ENCODE measurements around the gene SULT6B1. TPM values are rescaled to one million over a fixed set of nuclear protein-coding genes. Genes with fewer than 3 reads are reported as not detected.
A peak's percentile ranks its signal among the peaks of the same experiment; 100 is the strongest.
"Not testable (repeated sequence)": the region's sequence is repeated elsewhere in the genome, so short reads cannot be mapped to it uniquely, and the experiment has no call there.

The SULT6B1 gene
- total RNA-seq, 4 donors from 2014 or later, result not detected

DNA sequence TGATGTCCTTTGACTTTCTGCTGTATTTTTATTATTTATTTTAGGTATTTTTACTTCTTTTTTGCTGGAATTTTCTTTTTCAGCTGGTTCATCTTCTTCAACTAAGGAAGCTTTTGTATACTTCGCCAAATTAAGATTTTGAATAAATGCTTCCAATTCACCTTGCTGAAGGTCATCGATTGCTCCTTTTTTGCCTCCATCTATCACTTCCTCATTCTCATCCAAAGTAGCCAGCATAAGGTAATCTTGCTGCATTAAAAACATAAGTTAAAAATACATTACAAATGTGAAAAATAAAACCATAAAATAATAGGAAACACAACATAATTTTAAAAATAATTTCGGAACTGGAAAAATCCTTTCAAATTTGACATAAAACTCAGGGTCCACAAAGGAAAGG, 40.3 kb upstream of the SULT6B1 start:
- Histone ChIP-seq H3K27ac (no peak overlapping the region), H3K27me3 (no peaks in the 10 kb centered on the region), H3K4me1 (peaks cover 39% of the 10 kb centered on the region), H3K4me3 (no peak overlapping the region), H3K9me3 (no peaks in the 10 kb centered on the region), H3K36me3 (peaks cover 14% of the 10 kb centered on the region)
- TF ChIP-seq EP300 (IDR thresholded peaks at IDR 0.05) (no peak), POLR2AphosphoS5 (IDR thresholded peaks at IDR 0.05) (no peak), POLR2A (IDR thresholded peaks at IDR 0.05) (no peak)
- TF ChIP-seq, protein P1, sequence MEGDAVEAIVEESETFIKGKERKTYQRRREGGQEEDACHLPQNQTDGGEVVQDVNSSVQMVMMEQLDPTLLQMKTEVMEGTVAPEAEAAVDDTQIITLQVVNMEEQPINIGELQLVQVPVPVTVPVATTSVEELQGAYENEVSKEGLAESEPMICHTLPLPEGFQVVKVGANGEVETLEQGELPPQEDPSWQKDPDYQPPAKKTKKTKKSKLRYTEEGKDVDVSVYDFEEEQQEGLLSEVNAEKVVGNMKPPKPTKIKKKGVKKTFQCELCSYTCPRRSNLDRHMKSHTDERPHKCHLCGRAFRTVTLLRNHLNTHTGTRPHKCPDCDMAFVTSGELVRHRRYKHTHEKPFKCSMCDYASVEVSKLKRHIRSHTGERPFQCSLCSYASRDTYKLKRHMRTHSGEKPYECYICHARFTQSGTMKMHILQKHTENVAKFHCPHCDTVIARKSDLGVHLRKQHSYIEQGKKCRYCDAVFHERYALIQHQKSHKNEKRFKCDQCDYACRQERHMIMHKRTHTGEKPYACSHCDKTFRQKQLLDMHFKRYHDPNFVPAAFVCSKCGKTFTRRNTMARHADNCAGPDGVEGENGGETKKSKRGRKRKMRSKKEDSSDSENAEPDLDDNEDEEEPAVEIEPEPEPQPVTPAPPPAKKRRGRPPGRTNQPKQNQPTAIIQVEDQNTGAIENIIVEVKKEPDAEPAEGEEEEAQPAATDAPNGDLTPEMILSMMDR (IDR thresholded peaks at IDR 0.05), result no peak
- no peak for DNase-seq (ENCODE audit: low spot score in 2 of 2)
- 94% methylated on average over 3 of the region's 3 CpGs for WGBS

- Histone ChIP-seq H3K27ac (no peak overlapping the region), H3K36me3 (peaks cover 27% of the 10 kb centered on the region), H3K9me3 (no peaks in the 10 kb centered on the region), H3K4me3 (no peak overlapping the region), H3K27me3 (no peaks in the 10 kb centered on the region), H3K4me1 (peaks cover 26% of the 10 kb centered on the region)
- TF ChIP-seq EP300 (IDR thresholded peaks at IDR 0.05) (no peak), POLR2AphosphoS5 (IDR thresholded peaks at IDR 0.05) (no peak), POLR2A (IDR thresholded peaks at IDR 0.05) (no peak)
- TF ChIP-seq, protein P1 (IDR thresholded peaks at IDR 0.05), result no peak
- WGBS, result 95% methylated on average over 4 of the region's 4 CpGs
- no peak for DNase-seq (ENCODE audit: low spot score in 2 of 2)
Measured at GRCh38 chr2:37226863-37227262, 38.4 kb upstream of the SULT6B1 start.

DNA sequence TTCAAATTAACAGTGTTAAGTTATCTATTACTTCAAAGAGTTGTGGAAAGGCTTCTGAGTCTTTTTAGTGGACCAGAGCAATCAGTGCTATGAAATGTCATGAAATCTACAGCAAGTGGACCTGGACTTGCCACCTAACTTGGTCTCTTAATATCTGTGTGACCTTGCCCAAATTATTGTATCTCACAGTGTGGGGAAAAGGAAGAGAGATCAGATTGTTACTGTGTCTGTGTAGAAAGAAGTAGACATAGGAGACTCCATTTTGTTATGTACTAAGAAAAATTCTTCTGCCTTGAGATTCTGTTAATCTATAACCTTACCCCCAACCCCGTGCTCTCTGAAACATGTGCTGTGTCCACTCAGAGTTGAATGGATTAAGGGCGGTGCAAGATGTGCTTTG, 36.7 kb upstream of the SULT6B1 start:
- not testable (repeated sequence) for DNase-seq (ENCODE audit: low spot score in 2 of 2); H3K27me3 ChIP-seq; H3K27ac ChIP-seq; H3K4me3 ChIP-seq; H3K9me3 ChIP-seq
- Histone ChIP-seq H3K36me3 (peaks cover 45% of the 10 kb centered on the region), H3K4me1 (peaks cover 20% of the 10 kb centered on the region)
- 63% methylated on average over 1 of the region's 2 CpGs for WGBS

DNA sequence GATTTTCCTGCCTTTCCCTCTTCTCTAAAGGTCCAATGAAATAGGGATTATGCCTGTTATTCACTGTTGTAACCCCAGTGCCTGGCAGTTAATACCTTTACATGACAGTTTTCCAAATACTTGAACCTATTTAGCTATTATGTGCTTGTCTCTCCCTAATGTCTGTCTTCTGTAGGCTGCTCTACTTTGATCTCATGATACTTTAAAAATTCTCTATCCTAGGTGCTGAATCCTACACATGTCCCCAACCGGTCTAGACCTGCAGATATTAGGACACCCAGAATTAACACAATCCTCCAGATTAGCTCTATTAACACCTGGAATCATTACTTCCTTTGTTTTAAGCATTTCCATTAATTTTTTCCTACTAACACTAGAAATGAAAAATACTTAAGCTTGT, 35.6 kb upstream of the SULT6B1 start:
- H3K36me3 ChIP-seq, result peaks cover 54% of the 10 kb centered on the region
- WGBS, result 82% methylated on average over 1 of the region's 1 CpG

GRCh38 chr2:37223131-37223530, 34.7 kb upstream of the SULT6B1 start:
- H3K4me3 ChIP-seq, result no peak overlapping the region
- H3K9me3 ChIP-seq, result no peaks in the 10 kb centered on the region
- TF ChIP-seq EP300 (IDR thresholded peaks at IDR 0.05) (no peak), POLR2A (IDR thresholded peaks at IDR 0.05) (no peak), POLR2AphosphoS5 (IDR thresholded peaks at IDR 0.05) (no peak)
- TF ChIP-seq, protein P1 (IDR thresholded peaks at IDR 0.05), result no peak
- H3K4me1 ChIP-seq, result peaks cover 22% of the 10 kb centered on the region
- H3K36me3 ChIP-seq, result peaks cover 50% of the 10 kb centered on the region
- no peak overlapping the region for H3K27ac ChIP-seq
- WGBS, result 95% methylated on average over 4 of the region's 4 CpGs
- no peak for DNase-seq (ENCODE audit: low spot score in 2 of 2)
- H3K27me3 ChIP-seq, result no peaks in the 10 kb centered on the region

More for the DNA sequence above, 35.6 kb upstream of the SULT6B1 start:
- Histone ChIP-seq H3K27me3 (no peaks in the 10 kb centered on the region), H3K4me1 (peaks cover 17% of the 10 kb centered on the region), H3K9me3 (no peaks in the 10 kb centered on the region), H3K27ac (no peak overlapping the region), H3K4me3 (no peak overlapping the region)
- no peak for TF ChIP-seq POLR2A (IDR thresholded peaks at IDR 0.05)
- no peak for TF ChIP-seq POLR2AphosphoS5 (IDR thresholded peaks at IDR 0.05)
- no peak for TF ChIP-seq EP300 (IDR thresholded peaks at IDR 0.05)
- TF ChIP-seq, protein P1 (IDR thresholded peaks at IDR 0.05), result no peak
- DNase-seq (ENCODE audit: low spot score in 2 of 2), result no peak

DNA sequence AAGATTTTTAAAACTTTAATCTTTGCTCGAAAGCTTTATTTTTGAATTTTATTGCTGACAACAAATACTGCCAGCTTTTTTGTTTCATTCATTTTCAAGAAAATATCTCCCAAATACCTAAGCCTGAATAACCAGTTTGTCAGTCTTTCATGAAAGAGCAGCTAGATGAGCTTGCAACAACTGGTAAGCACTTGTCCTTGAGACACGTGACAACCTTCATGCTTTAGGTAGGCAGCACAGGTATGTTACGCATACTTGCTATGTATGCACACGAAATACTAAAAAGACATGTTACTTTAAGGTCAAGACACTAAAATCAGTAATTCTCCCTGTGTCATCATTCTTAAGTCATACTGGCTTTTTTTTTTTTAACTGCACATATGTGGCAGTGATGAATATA, 30.6 kb upstream of the SULT6B1 start:
- no peak for DNase-seq (ENCODE audit: low spot score in 2 of 2)
- no peaks in the 10 kb centered on the region for H3K27me3 ChIP-seq
- peaks cover 68% of the 10 kb centered on the region for H3K36me3 ChIP-seq
- WGBS, result 49% methylated on average over 4 of the region's 4 CpGs
- H3K27ac ChIP-seq, result peak overlapping the region; percentile 45
- H3K9me3 ChIP-seq, result no peaks in the 10 kb centered on the region
- TF ChIP-seq POLR2A (IDR thresholded peaks at IDR 0.05) (no peak), POLR2AphosphoS5 (IDR thresholded peaks at IDR 0.05) (no peak), EP300 (IDR thresholded peaks at IDR 0.05) (no peak)
- TF ChIP-seq, protein P1 (IDR thresholded peaks at IDR 0.05), result no peak
- H3K4me3 ChIP-seq, result no peak overlapping the region
- H3K4me1 ChIP-seq, result peaks cover 14% of the 10 kb centered on the region
